WTC11 (cell line): ENCODE data around the gene NOP9.

Experiments used
- FOXK1 ChIP-seq: sonication (generic); formaldehyde crosslinking; IDR thresholded peaks from 2 replicates; pipeline ENCODE4 v1.8.0; 2022; ENCODE audit warnings: mild to moderate bottlenecking, moderate library complexity, missing genetic modification reagents
- IRF2 ChIP-seq: sonication (generic); formaldehyde crosslinking; IDR thresholded peaks from 2 replicates; pipeline ENCODE4 v1.8.0; 2022; ENCODE audit warnings: low read depth, missing genetic modification reagents, borderline replicate concordance
- JUN ChIP-seq: sonication (generic); formaldehyde crosslinking; IDR thresholded peaks from 2 replicates; pipeline ENCODE4 v1.8.0; 2023; ENCODE audit warnings: mild to moderate bottlenecking, missing genetic modification reagents
- RELA ChIP-seq: sonication (generic); formaldehyde crosslinking; IDR thresholded peaks from 2 replicates; pipeline ENCODE4 v1.8.1; 2022; ENCODE audit warnings: missing genetic modification reagents, mild to moderate bottlenecking, borderline replicate concordance
- ZNF317 ChIP-seq: sonication (generic); formaldehyde crosslinking; IDR thresholded peaks from 2 replicates; pipeline ENCODE4 v1.8.1; 2023; ENCODE audit warnings: low read depth, mild to moderate bottlenecking, moderate library complexity, missing genetic modification reagents, borderline replicate concordance
- TF ChIP-seq, protein P1 (sequence below): fragments of 200-600 bp; IDR thresholded peaks from 2 replicates; pipeline ENCODE4 v1.8.0; 2022; ENCODE audit warnings: antibody characterized with exemption
- TF ChIP-seq, protein P2 (sequence below): sonication (generic); formaldehyde crosslinking; IDR thresholded peaks from 2 replicates; pipeline ENCODE4 v1.8.0; 2022; ENCODE audit warnings: mild to moderate bottlenecking, missing genetic modification reagents
- TF ChIP-seq, protein P3 (sequence below): sonication (generic); formaldehyde crosslinking; IDR thresholded peaks from 2 replicates; pipeline ENCODE4 v1.8.1; 2023; ENCODE audit warnings: mild to moderate bottlenecking, missing genetic modification reagents
- TF ChIP-seq, protein P4 (sequence below): sonication (generic); formaldehyde crosslinking; IDR thresholded peaks from 2 replicates; pipeline ENCODE4 v1.8.1; 2022; ENCODE audit warnings: mild to moderate bottlenecking, moderate library complexity, missing genetic modification reagents
- TF ChIP-seq, protein P5 (sequence below): sonication (generic); formaldehyde crosslinking; IDR thresholded peaks from 2 replicates; pipeline ENCODE4 v1.8.1; 2023; ENCODE audit warnings: mild to moderate bottlenecking, missing genetic modification reagents, borderline replicate concordance

DNA sequence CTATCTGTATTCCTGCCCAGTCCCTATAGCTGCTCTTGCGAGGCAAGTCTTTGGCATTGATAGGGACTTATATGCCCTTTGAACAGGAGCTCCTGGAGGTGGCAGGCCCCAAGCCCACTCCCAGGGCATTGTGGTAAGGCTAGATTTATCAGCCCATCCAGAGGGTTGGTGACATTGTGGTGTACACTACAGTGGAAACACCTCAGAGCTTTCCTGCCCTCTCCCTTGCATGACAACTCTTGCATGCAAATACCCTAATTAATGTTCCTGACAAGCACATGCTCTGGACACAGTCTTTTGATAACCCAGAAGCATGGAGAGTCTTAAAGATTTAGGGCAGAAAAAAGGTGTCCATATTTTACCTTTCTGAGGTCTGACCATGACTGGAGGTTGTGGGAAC is 41.0 kb downstream of the NOP9 start:
- TF ChIP-seq RELA (CRISPR knock-in tag) (no peak), IRF2 (no peak), JUN (CRISPR knock-in tag) (no peak), FOXK1 (no peak), ZNF317 (CRISPR knock-in tag) (no peak)
- TF ChIP-seq, protein P1, sequence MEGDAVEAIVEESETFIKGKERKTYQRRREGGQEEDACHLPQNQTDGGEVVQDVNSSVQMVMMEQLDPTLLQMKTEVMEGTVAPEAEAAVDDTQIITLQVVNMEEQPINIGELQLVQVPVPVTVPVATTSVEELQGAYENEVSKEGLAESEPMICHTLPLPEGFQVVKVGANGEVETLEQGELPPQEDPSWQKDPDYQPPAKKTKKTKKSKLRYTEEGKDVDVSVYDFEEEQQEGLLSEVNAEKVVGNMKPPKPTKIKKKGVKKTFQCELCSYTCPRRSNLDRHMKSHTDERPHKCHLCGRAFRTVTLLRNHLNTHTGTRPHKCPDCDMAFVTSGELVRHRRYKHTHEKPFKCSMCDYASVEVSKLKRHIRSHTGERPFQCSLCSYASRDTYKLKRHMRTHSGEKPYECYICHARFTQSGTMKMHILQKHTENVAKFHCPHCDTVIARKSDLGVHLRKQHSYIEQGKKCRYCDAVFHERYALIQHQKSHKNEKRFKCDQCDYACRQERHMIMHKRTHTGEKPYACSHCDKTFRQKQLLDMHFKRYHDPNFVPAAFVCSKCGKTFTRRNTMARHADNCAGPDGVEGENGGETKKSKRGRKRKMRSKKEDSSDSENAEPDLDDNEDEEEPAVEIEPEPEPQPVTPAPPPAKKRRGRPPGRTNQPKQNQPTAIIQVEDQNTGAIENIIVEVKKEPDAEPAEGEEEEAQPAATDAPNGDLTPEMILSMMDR, result no peak
- TF ChIP-seq, protein P2, sequence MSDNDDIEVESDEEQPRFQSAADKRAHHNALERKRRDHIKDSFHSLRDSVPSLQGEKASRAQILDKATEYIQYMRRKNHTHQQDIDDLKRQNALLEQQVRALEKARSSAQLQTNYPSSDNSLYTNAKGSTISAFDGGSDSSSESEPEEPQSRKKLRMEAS (CRISPR knock-in tag), result no peak
- TF ChIP-seq, protein P3, sequence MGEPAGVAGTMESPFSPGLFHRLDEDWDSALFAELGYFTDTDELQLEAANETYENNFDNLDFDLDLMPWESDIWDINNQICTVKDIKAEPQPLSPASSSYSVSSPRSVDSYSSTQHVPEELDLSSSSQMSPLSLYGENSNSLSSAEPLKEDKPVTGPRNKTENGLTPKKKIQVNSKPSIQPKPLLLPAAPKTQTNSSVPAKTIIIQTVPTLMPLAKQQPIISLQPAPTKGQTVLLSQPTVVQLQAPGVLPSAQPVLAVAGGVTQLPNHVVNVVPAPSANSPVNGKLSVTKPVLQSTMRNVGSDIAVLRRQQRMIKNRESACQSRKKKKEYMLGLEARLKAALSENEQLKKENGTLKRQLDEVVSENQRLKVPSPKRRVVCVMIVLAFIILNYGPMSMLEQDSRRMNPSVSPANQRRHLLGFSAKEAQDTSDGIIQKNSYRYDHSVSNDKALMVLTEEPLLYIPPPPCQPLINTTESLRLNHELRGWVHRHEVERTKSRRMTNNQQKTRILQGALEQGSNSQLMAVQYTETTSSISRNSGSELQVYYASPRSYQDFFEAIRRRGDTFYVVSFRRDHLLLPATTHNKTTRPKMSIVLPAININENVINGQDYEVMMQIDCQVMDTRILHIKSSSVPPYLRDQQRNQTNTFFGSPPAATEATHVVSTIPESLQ (CRISPR knock-in tag), result no peak
- TF ChIP-seq, protein P4, sequence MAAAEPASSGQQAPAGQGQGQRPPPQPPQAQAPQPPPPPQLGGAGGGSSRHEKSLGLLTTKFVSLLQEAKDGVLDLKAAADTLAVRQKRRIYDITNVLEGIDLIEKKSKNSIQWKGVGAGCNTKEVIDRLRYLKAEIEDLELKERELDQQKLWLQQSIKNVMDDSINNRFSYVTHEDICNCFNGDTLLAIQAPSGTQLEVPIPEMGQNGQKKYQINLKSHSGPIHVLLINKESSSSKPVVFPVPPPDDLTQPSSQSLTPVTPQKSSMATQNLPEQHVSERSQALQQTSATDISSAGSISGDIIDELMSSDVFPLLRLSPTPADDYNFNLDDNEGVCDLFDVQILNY (CRISPR knock-in tag), result no peak
- TF ChIP-seq, protein P5, sequence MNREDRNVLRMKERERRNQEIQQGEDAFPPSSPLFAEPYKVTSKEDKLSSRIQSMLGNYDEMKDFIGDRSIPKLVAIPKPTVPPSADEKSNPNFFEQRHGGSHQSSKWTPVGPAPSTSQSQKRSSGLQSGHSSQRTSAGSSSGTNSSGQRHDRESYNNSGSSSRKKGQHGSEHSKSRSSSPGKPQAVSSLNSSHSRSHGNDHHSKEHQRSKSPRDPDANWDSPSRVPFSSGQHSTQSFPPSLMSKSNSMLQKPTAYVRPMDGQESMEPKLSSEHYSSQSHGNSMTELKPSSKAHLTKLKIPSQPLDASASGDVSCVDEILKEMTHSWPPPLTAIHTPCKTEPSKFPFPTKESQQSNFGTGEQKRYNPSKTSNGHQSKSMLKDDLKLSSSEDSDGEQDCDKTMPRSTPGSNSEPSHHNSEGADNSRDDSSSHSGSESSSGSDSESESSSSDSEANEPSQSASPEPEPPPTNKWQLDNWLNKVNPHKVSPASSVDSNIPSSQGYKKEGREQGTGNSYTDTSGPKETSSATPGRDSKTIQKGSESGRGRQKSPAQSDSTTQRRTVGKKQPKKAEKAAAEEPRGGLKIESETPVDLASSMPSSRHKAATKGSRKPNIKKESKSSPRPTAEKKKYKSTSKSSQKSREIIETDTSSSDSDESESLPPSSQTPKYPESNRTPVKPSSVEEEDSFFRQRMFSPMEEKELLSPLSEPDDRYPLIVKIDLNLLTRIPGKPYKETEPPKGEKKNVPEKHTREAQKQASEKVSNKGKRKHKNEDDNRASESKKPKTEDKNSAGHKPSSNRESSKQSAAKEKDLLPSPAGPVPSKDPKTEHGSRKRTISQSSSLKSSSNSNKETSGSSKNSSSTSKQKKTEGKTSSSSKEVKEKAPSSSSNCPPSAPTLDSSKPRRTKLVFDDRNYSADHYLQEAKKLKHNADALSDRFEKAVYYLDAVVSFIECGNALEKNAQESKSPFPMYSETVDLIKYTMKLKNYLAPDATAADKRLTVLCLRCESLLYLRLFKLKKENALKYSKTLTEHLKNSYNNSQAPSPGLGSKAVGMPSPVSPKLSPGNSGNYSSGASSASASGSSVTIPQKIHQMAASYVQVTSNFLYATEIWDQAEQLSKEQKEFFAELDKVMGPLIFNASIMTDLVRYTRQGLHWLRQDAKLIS (CRISPR knock-in tag), result no peak
